ENCODE measurements around the gene MVP.
"Not testable (repeated sequence)": the region's sequence is repeated elsewhere in the genome, so short reads cannot be mapped to it uniquely, and the experiment has no call there.

The MVP gene

DNA sequence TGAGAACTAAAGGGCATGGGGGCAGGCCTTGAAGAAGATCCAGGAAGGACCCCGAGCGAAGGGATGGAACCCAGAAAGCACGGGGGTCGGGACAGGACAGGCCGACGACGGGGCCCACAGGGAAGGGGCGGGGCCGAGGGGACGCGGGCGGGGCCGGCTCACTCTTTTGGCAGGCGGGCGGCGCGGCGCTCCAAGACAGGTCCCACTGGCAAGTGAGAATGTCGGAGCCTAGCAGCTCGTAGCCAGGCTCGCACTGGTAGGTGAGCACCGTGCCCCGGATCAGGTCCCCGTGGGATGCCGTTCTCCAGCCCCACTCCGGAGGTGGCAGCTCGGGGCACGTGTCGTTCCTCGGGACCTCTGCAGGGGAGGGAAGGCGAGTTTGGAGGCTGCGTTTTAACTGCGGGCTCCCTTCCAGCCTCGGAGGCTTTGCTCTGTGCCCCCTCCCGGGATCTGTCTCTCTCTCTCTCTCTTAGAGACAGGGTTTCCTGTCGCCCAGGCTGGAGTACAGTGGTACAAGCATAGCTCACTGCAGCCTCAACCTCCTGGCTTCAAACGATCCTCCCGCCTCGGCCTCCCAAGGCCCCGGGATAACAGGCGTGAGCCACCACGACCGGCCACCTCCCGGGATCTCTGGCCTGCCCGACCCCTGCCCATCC is 56.5 kb downstream of the MVP start:
- DNase-seq = no peak

- DNase-seq = peak; percentile 67
Measured at GRCh38 chr16:29877266-29877961, 57.2 kb downstream of the MVP start.

DNA sequence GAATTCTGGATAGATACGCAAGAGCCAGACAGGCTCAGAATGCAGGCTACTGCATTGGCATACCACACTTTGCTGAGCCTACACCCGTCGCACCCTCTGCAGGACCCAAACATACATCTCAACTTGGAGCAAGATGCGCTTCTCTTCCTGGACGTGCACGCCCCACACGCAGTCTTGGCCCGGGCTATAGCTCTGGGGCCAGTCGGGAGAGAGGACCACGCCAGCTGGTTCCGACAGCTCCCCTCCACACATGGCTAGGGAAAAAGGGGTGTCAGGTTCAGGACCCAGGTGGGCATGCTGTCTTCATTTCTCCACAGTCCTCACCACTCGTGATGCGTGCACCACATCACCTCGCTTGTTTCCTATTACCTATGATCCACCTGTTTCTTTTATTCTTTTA is 57.9 kb downstream of the MVP start:
- DNase-seq = no peak

- DNase-seq = no peak
Measured at GRCh38 chr16:29881050-29881449, 60.8 kb downstream of the MVP start.

DNA sequence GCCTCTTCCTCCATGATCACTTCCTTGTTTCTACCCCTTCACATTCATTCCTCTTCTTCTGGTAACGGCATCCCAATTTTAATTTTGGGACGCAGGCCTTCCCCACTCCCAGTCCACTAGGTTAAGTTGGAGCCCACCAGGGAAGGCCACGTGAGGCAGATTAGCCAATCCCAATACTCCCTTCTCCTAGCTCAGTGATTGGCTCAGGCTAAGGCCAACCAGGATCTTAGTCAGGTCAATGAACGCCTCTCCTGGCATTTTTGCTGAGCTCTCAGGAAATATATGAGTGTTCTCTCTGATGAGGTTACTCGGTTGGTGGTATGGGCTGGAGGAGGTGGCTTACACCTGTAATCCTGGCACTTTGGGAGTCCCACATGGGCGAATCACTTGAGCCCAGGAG is 63.7 kb downstream of the MVP start:
- no peak for DNase-seq

- DNase-seq = not testable (repeated sequence)
Measured at GRCh38 chr16:29889372-29889771, 69.1 kb downstream of the MVP start.

DNA sequence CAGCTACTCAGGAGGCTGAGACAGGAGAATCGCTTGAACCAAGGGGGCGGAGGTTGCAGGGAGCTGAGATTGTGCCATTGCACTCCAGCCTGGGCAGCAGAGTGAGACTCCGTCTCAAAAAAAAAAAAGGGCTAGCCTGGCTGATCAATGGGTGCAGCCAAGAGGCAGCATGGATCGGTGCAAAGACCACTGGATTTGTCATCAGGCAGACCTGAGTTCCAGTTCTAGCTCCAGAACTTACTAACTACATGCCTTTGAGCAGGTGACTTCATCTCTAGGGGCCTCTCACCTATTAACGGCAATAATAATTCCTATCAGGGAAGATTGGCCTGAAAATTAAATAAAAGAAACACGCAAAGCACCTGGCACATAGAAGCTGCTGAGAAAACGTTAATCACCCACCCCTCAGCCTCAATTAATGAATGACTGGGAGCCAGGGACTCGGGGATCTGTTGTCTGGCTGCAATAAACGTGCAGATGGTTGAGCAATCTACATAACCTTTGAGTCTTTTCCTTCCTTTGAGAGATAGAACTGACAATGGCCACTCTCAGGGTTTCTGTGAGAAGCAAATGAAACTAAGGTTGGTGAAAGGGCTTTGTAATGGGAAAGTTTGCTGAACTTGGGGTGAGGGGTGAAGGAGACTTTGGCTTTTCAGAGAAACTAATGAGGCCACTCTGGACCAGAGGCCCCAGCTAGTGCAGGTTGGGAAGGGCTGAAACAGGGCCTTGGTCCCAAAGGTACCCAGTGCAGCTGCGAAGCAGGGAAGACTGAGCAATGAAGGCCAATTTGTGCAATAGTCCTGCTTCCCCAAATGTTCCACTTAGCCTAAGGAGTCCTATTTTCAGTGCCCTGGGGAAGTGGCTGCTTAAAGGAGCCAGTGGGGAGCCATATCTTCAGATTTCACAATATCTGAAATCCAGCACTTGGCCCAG is 71.5 kb downstream of the MVP start:
- DNase-seq = no peak

DNA sequence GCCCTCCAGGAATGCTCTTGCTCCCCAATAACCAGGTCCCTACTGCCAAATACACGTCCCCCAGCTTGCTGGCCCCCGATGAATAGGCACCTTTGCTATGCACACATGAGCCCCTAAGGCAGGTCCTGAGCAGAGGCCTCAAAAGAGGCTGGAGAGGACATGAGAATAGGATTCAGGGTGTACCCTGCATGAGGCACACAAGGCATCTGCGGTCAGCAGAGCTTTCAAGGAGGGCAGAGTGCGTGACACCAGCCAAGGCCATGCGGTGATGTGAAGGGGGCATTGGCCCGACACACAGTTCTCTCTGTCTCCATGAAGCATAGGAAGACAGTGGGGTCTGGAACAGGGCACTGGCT is 72.2 kb downstream of the MVP start:
- no peak for DNase-seq

DNA sequence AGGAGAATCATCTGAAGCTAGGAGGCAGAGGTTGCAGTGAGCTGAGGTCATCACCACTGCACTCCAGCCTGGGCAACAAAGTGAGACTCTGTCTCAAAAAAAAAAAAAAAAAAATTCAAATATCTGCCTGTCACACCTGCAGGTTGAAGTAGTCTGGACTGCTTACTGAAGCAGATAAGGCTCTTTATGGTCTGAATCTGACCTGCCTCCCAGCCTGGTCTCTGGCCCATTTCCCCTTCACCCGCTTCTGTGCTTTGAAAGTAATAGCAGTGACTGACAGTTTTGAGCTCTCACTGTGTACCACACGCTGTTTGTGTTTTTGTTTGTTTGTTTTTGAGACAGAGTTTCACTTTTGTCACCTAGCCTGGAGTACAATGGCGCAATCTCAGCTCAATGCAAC is 73.3 kb downstream of the MVP start:
- DNase-seq = no peak

- DNase-seq = no peak
Measured at GRCh38 chr16:29894352-29894751, 74.1 kb downstream of the MVP start.

DNA sequence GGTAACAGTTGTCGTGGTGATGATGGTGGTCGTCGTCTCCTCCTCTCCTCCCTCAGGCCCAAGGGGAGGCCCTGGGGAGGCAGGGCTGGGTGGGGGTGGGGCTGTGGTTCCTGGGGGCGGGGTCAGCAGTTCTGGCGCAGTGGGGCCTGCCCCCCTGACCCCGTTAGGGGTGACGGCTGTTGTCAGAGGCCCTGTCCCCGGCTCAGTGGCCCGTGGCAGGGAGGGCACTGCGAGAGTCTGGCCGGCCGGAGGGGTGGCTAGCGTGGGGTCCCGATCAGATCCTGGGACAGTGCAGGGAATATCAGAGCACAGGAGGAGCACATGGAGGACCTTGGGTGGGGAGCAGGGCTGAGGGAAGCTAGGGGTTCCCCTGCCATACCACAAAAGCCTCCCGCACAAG is 76.6 kb downstream of the MVP start:
- no peak for DNase-seq

GRCh38 chr16:29897333-29897732 is 77.1 kb downstream of the MVP start:
- DNase-seq = no peak

All from CD4-positive, alpha-beta T cell treated with Interferon gamma for 1 hour (primary cell).